HCT116 (cell line): ENCODE measurements around the gene FANK1. TPM values are rescaled to one million over a fixed set of nuclear protein-coding genes. Genes with fewer than 3 reads are reported as not detected.

Experiments used
- ATAC-seq: fragments of 200-7000 bp; cut with Tn5 transposase; 2 replicates; pipeline ENCODE4 v1.9.1; 2020; ENCODE audit warnings: mild to moderate bottlenecking, moderate library complexity
- BruUV-seq: library from RNA; stranded (reverse); fragments of 400-500 nt; replicated peaks from 2 replicates; lab custom pipeline; 2021; lab: Mats Ljungman, UMichigan
- CTCF ChIA-PET: fragments of 300-600 bp; sonication (Branson Sonifier 250); formaldehyde crosslinking; loops from one replicate; lab custom pipeline; 2021; ENCODE audit warnings: antibody characterized with exemption; lab: Charles Lee
- POLR2A ChIA-PET: fragments of 300-600, 350-600 bp; sonication (Branson Sonifier 250); formaldehyde crosslinking; loops from one replicate; lab custom pipeline; 2021; ENCODE audit warnings: antibody characterized with exemption; lab: Charles Lee
- RAD21 ChIA-PET, 2 experiments: fragments of 300-600 bp; sonication (Branson Sonifier 250); formaldehyde crosslinking; loops; one replicate each; lab custom pipeline; 2023; ENCODE audit warnings: low total read pairs in 2 of 2; ENCODE audit not compliant: uncharacterized antibody in 2 of 2, unreplicated experiment in 2 of 2, low non-redundant PET in 1 of 2; lab: Charles Lee
- DNase-seq: peaks from one replicate; pipeline ENCODE4 v3.0.0-alpha.2; 2010; ENCODE audit warnings: low read depth, low spot score
- H2AFZ ChIP-seq: fragments of 200-600 bp; shearing (Covaris generic), sonication (generic); 2 replicates; pipeline ENCODE4 v1.6.1; 2017; ENCODE audit warnings: low read depth, mixed run types, mixed read lengths, antibody characterized with exemption, low read length; ENCODE audit not compliant: poor library complexity, severe bottlenecking
- H3K27ac ChIP-seq: 2 replicates; pipeline ENCODE4 v1.5.1; 2012; ENCODE audit warnings: low read depth, low read length
- H3K27me3 ChIP-seq: fragments of 200-600 bp; sonication (generic); 2 replicates; pipeline ENCODE4 v1.6.1; 2016; ENCODE audit warnings: mixed run types, low read length, mixed read lengths; ENCODE audit not compliant: insufficient read depth
- H3K36me3 ChIP-seq, 2 experiments: fragments of 200-500 bp in 1 of 2; fragments of 200-600 bp in 1 of 2; sonication (Bioruptor generic) in 1 of 2; sonication (generic) in 1 of 2; 2 replicates each; pipeline versions ENCODE4 v1.5.1 to v1.6.1; 2014 to 2016; ENCODE audit warnings: low read length in 2 of 2, inconsistent platforms in 1 of 2, mixed read lengths in 1 of 2, mixed run types in 1 of 2; ENCODE audit not compliant: insufficient read depth in 2 of 2, control insufficient read depth in 1 of 2
- H3K4me1 ChIP-seq, 2 experiments: fragments of 200-600 bp in 1 of 2; sonication (generic) in 1 of 2; 2 replicates each; pipeline versions ENCODE4 v1.5.1 to v1.6.1; 2012 to 2017; ENCODE audit warnings: low read length in 2 of 2, inconsistent platforms in 1 of 2, mild to moderate bottlenecking in 1 of 2, mixed read lengths in 1 of 2, mixed run types in 1 of 2, moderate library complexity in 1 of 2; ENCODE audit not compliant: insufficient read depth in 2 of 2, control insufficient read depth in 1 of 2
- H3K4me2 ChIP-seq: fragments of 200-600 bp; sonication (generic); 2 replicates; pipeline ENCODE4 v1.6.1; 2017; ENCODE audit warnings: mixed run types, low read length, mixed read lengths
- H3K4me3 ChIP-seq, 2 experiments: fragments of 200-600 bp in 1 of 2; sonication (generic) in 1 of 2; replicated peaks in 1 of 2; 2 replicates each; pipeline ENCODE4 v1.5.1; 2011 to 2016; ENCODE audit warnings: low read length in 2 of 2, control low read depth in 1 of 2, low read depth in 1 of 2, mild to moderate bottlenecking in 1 of 2, mixed read lengths in 1 of 2, mixed run types in 1 of 2
- H3K79me2 ChIP-seq: fragments of 200-600 bp; sonication (generic); 2 replicates; pipeline ENCODE4 v1.6.1; 2017; ENCODE audit warnings: mild to moderate bottlenecking, mixed run types, low read length, moderate library complexity, mixed read lengths; ENCODE audit not compliant: insufficient read depth
- H3K9ac ChIP-seq: fragments of 200-600 bp; sonication (generic); 2 replicates; pipeline ENCODE4 v1.6.1; 2016; ENCODE audit warnings: low read length, mixed read lengths
- H3K9me2 ChIP-seq: fragments of 200-600 bp; sonication (generic), shearing (Covaris generic); 2 replicates; pipeline ENCODE4 v1.6.1; 2017; ENCODE audit warnings: mixed run types, mild to moderate bottlenecking, moderate library complexity; ENCODE audit not compliant: insufficient read depth
- H3K9me3 ChIP-seq, 2 experiments: fragments of 200-500 bp in 1 of 2; fragments of 200-600 bp in 1 of 2; sonication (Bioruptor generic) in 1 of 2; sonication (generic) in 1 of 2; 2 replicates each; pipeline ENCODE4 v1.6.1; 2014 to 2017; ENCODE audit warnings: low read length in 2 of 2, mixed read lengths in 2 of 2, inconsistent platforms in 1 of 2, low read depth in 1 of 2, mild to moderate bottlenecking in 1 of 2, mixed run types in 1 of 2, moderate library complexity in 1 of 2; ENCODE audit not compliant: control insufficient read depth in 1 of 2, insufficient read depth in 1 of 2
- H4K20me1 ChIP-seq: fragments of 200-600 bp; sonication (generic), shearing (Covaris generic); 2 replicates; pipeline ENCODE4 v1.6.1; 2017; ENCODE audit warnings: mixed run types, mild to moderate bottlenecking, moderate library complexity; ENCODE audit not compliant: insufficient read depth
- CTCF ChIP-seq, 3 experiments: fragments of 200-600 bp in 1 of 3; sonication (generic) in 1 of 3; IDR thresholded peaks in 2 of 3; conservative IDR thresholded peaks in 1 of 3; 2 replicates each; pipeline ENCODE4 v1.5.1; 2012 to 2017; ENCODE audit warnings: low read depth in 2 of 3, low read length in 2 of 3, antibody characterized with exemption in 1 of 3, borderline replicate concordance in 1 of 3, control low read depth in 1 of 3, mild to moderate bottlenecking in 1 of 3, mixed read lengths in 1 of 3, mixed run types in 1 of 3, moderate library complexity in 1 of 3; ENCODE audit not compliant: insufficient read depth in 1 of 3
- TCF7L2 ChIP-seq: IDR thresholded peaks from 2 replicates; pipeline ENCODE4 v1.7.0; 2011; ENCODE audit warnings: borderline replicate concordance, inconsistent platforms; ENCODE audit not compliant: insufficient read depth, insufficient read length; ENCODE audit errors: extremely low read depth
- intact Hi-C: fragments of 100-400 bp; cut with micrococcal nuclease; formaldehyde crosslinking; loops from 2 replicates; pipeline ENCODE4 v1.10.0; 2022
- total RNA-seq: library from RNA; stranded (reverse); gene quantifications from one replicate; pipeline ENCODE4 v1.2.1, GENCODE V29; 2021; ENCODE audit not compliant: unreplicated experiment
- TF ChIP-seq, protein P1 (sequence below): IDR thresholded peaks from 2 replicates; pipeline ENCODE4 v1.6.1; 2012

FANK1 gene
- total RNA-seq, 1 experiment from 2014 or later, result 5.4 TPM

DNA sequence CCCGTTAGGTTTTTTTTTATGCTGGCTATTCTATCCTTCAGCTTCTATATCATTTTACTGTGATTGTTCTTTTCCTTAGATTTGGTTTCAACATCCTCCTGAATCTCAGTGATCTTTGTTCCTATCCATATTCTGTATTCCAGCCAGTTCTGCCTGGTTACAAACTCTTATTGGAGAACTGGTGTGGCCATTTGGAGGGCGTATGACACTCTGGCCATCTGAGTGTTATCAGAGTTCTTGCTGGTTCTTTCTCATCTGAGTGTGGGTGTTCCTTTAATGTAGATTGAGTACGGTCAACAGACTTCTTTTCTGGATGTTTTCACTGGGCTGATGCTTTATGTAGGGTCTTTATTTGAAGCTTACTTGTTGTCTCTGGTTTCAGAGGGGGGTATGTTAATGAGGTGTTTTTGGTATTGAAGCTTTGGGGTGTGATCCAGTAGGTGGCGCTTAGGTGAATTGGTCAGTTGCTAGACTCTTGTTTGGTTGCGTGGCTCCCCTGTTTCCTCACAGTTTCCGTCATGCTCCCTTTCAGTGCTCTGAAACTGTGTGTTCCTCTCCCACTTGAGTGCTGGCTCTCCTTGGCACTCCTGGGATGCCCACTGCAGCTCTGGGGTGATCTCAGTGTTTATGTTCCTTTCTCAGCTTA, 80.7 kb downstream of the FANK1 start:
- Histone ChIP-seq H3K9me3 (no peaks in the 10 kb centered on the region), H3K9me2 (no peaks in the 10 kb centered on the region), H2AFZ (no peak overlapping the region), H3K4me2 (no peak overlapping the region), H3K9ac (no peak overlapping the region), H3K36me3 (no peaks in the 10 kb centered on the region), H3K4me3 (no peak overlapping the region), H4K20me1 (no peaks in the 10 kb centered on the region), H3K27ac (no peak overlapping the region), H3K4me1 (peaks cover 9 to 14% of the 10 kb centered on the region in 2 experiments), H3K79me2 (no peaks in the 10 kb centered on the region), H3K27me3 (no peaks in the 10 kb centered on the region)
- intact Hi-C loops, result no loop called here
- DNase-seq (peak; percentile 22), ATAC-seq (peak; percentile 63)
- ChIA-PET CTCF (interaction anchor here (0.7 to 1.7 kb wide), 6 partner anchors 10 to 621 kb away, joined by 3 to 12 read pairs (median 4); no protein-coding TSS in a partner anchor), POLR2A (no interaction called here), RAD21 (no interaction called here)
- BruUV-seq, result no TSS peak
- TF ChIP-seq CTCF (IDR thresholded peaks at IDR 0.05 in 2 of 3, conservative IDR thresholded peaks at IDR 0.05 in 1 of 3; ENCODE audit: borderline replicate concordance in 1 of 3, insufficient read depth in 1 of 3, low read depth in 2 of 3, low read length in 2 of 3), result peak; percentile 13 to 63 (median 59); a peak in 4 of 6 replicates
- TF ChIP-seq, protein P1, sequence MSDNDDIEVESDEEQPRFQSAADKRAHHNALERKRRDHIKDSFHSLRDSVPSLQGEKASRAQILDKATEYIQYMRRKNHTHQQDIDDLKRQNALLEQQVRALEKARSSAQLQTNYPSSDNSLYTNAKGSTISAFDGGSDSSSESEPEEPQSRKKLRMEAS, result no peak

- no peak overlapping the region for H2AFZ ChIP-seq
- ChIA-PET RAD21 (interaction anchor here in 1 of 2 experiments (1.1 kb wide), 1 partner anchor 46 kb away, joined by 6 read pairs; no protein-coding TSS in a partner anchor), CTCF (interaction anchor here (0.6 to 1.2 kb wide), 2 partner anchors 45 to 524 kb away, joined by 3 to 8 read pairs; no protein-coding TSS in a partner anchor)
- BruUV-seq, result no TSS peak
- no peaks in the 10 kb centered on the region for H3K9me2 ChIP-seq
- no peaks in the 10 kb centered on the region for H3K79me2 ChIP-seq
- H3K27ac ChIP-seq, result no peak overlapping the region
- intact Hi-C loops, result loop anchor here (5.0 kb wide), 3 partner anchors 117 to 1872 kb away; partner anchors contain the start of gene ADAM12
- no peaks in the 10 kb centered on the region for H3K4me1 ChIP-seq
- H3K36me3 ChIP-seq, result no peaks in the 10 kb centered on the region
- H4K20me1 ChIP-seq, result no peaks in the 10 kb centered on the region
- H3K4me2 ChIP-seq, result no peak overlapping the region
- no peak for ATAC-seq
- H3K4me3 ChIP-seq, result no peak overlapping the region
- DNase-seq, result no peak
- H3K9me3 ChIP-seq, result no peaks in the 10 kb centered on the region
- no peak for TF ChIP-seq TCF7L2
- TF ChIP-seq, all 23 proteins: peak for 0
- POLR2A ChIA-PET, result no interaction called here
- Histone ChIP-seq H3K9ac (no peak overlapping the region), H3K27me3 (no peaks in the 10 kb centered on the region)
These were observed 83.6 kb downstream of the FANK1 start for GRCh38 chr10:125979976-125980375.
